Hypothalamus (tissue), 51 donors: ENCODE data around the gene AP2A1.
A peak's percentile ranks its signal among the peaks of the same experiment; 100 is the strongest.
"Not testable (repeated sequence)": the region's sequence is repeated elsewhere in the genome, so short reads cannot be mapped to it uniquely, and the experiment has no call there.

Experiments used
- DNase-seq, 51 donors: peaks; one replicate each; lab custom pipeline; 2025; lab: John Stamatoyannopoulos, UW

AP2A1 gene

GRCh38 chr19:49809160-49809940, 42.5 kb downstream of the AP2A1 start:
- peak in 45 of 51 donors; percentile 11 to 70 (median 47) for DNase-seq

DNA sequence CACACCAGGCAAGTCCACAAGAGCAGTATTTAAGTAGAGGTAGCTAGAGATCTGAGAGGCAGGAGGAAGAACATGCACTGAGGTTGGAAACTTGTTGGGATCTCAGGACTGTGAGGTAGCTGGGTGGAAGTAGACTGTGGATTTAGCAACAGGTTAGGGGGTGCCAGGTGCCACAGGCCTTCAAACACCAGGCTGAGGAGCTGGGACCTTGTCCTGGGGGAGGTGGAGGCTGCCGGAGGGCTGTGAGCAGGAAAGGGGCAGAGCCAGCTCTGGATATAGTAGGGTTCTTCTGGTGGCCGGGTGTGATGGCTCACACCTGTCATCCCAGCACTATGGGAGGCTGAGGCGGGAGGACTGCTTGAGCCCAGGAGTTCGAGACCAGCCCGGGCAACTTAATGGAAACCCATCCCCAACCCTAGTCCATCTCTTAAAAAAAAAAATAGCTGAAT, 43.2 kb downstream of the AP2A1 start:
- DNase-seq: no peak

DNA sequence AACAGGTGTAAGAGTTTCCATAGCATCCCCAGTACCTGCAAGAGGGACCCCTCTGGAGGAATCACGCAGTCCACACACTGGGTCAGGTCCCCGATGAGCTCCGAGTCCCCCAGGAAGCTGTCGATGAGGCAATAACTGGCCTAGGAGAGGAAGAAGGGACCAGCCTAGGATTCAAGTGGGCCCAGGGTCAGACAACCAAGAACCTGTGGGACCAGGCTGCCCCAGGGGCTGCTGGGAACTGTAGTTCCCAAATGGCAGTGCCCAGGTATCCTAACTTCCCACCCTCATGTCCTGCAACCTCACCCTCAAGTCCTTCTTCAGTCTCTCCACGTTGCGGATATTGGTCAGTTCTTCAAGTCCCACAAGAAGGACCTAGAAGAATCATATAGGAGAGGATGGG, 44.5 kb downstream of the AP2A1 start:
- DNase-seq: no peak

GRCh38 chr19:49812452-49812996, 45.7 kb downstream of the AP2A1 start:
- peak in 1 of 51 donors; percentile 61 for DNase-seq

- DNase-seq: peak; percentile 43 to 99 (median 93)
Measured at GRCh38 chr19:49812997-49813861, 46.4 kb downstream of the AP2A1 start, which contains the start of gene FUZ. Gene FUZ (minus strand): TSS chr19:49813292. CDS start chr19:49813106, 186 bp downstream.

DNA sequence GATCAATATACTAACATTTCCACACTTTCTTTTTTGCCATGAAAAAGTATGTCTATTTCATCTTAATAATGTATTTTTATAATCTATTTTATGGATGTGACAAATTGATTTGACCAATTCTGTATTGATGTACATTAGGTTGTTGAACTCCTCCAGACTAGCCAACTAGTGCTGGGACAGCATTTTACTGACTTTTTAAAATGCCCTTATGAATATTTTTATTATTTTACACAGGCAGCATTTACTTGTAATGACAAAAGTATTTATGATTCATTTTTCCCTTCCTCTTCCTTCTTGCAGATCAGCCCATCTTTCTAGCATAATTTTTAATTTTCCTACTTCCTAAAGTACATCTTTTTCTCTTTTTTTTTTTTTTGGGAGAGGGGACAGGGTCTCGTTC, 47.2 kb downstream of the AP2A1 start:
- DNase-seq: no peak

GRCh38 chr19:49816590-49816989, 49.8 kb downstream of the AP2A1 start:
- no peak for DNase-seq

DNA sequence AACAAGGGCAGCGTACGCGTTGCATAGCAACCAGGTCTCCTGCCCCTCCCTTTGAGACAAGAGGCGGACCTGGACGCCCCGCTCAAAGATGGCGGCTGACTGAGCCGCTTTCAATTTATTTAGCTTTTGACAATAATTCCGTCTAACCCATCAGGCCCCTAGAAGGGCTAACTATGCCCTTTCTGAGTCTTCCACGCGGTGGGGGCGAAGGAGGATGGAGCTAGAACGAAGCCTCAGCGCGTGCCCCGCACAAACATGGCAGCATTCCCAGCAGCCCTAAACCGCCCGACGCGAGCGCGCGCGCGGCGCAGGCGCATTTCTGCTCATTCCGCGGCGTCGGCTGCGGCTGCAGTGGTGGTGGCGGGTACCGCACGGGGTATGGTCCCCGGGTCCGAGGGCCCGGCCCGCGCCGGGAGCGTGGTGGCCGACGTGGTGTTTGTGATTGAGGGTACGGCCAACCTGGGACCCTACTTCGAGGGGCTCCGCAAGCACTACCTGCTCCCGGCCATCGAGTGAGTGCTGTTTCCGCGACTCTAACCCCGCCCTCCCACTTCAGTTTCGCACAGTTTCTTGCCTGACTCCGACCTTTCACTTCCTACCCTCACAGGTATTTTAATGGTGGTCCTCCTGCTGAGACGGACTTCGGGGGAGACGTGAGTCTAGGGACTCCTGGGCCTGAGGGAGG, 51.3 kb downstream of the AP2A1 start, which contains the start of gene MED25:
MED25 (plus strand) TSS at position 326 of the 685 bp plus-strand sequence; CDS start at position 379, 53 bp downstream.
- DNase-seq: peak; percentile 38 to 98 (median 79)

- peak in 1 of 51 donors; percentile 36 for DNase-seq
Measured at GRCh38 chr19:49818649-49819370, 52.0 kb downstream of the AP2A1 start.

- DNase-seq: not testable (repeated sequence)
Measured at GRCh38 chr19:49819452-49820115, 52.8 kb downstream of the AP2A1 start.

GRCh38 chr19:49820125-49820524, 53.3 kb downstream of the AP2A1 start:
- DNase-seq: no peak

GRCh38 chr19:49823472-49823871, 56.7 kb downstream of the AP2A1 start:
- DNase-seq: no peak

GRCh38 chr19:49824662-49825061, 57.9 kb downstream of the AP2A1 start:
- DNase-seq: no peak

- DNase-seq: no peak
Measured at GRCh38 chr19:49827034-49827433, 60.2 kb downstream of the AP2A1 start.

DNA sequence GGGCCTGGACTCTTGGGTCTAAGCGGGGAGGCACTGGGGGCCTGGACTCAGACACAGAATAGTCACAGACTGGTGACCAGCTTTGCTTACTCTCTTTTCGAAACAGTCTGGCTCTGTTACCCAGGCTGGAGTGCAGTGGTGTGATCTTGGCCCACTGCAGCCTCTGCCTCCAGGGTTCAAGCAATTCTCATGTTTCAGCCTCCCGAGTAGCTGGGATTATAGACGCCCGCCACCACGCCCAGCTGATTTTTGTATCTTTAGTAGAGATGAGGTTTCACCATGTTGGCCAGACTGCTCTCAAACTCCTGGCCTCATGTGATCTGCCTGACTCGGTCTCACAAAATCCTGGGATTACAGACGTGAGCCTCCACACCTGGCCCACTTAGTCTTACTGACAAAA, 62.4 kb downstream of the AP2A1 start:
- no peak for DNase-seq

GRCh38 chr19:49829721-49830120, 62.9 kb downstream of the AP2A1 start:
- no peak for DNase-seq

DNA sequence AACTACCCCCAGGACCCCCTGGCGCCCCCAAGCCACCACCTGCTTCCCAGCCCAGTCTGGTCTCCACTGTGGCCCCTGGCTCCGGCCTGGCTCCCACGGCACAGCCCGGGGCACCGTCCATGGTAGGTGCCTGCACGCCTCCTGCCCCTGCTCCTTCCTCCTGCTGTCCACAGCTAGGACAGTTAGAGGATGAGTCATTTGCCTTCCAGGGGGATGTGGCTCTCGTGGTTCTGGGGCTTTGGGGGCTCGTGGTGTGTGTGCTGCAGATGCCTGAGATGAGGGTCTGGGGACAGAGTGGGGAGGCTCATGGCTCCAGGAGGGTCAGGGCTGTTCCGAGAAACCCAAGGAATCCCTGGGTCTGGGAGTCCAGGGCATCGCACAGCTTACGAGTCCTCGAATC, 64.0 kb downstream of the AP2A1 start:
- DNase-seq: no peak

DNA sequence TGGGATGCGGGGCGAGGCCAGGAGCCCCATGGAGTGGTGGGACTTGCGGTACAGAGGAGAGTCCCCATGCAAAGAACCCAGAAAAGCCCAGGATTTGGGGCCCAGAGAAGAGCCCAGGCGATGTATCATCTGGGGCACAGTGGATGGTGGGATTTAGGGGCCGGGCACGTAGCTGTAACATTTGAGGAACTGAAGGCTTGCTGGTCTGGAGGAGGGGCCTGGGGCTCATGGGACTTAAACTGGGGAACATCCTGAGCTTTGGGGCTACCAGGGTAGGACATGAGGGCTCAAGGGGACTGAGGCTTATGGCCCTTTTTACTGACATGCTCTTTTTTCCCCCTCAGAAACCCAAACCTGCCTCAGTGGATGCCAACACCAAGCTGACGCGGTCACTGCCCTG, 64.8 kb downstream of the AP2A1 start:
- DNase-seq: no peak

GRCh38 chr19:49832556-49832955, 65.8 kb downstream of the AP2A1 start:
- DNase-seq: no peak
